ENCODE data around the gene TIMP2. TPM values are rescaled to one million over a fixed set of nuclear protein-coding genes. Genes with fewer than 3 reads are reported as not detected.
A peak's percentile ranks its signal among the peaks of the same experiment; 100 is the strongest.

The TIMP2 gene
- polyA plus RNA-seq, 2 of the 4 experiments (the other 2 are of a cell fraction): 68.1 to 166 TPM

GRCh38 chr17:78828470-78829185, 96.6 kb downstream of the TIMP2 start:
- ATAC-seq (peak; percentile 83 to 86), DNase-seq (ENCODE audit: low read depth in 1 of 2, low spot score in 1 of 2) (peak; percentile 67 to 80), FAIRE-seq (peak; percentile 51)
- ChIA-PET POLR2A (no interaction called here), CTCF (interaction anchor here (0.6 to 1.6 kb wide), 9 partner anchors 9 to 344 kb away, joined by 3 to 5 read pairs (median 4); no protein-coding TSS in a partner anchor)
- H3K27ac ChIP-seq: no peak overlapping the region
- no peaks in the 10 kb centered on the region for H3K9me3 ChIP-seq
- no peaks in the 10 kb centered on the region for H3K4me1 ChIP-seq
- H3K4me2 ChIP-seq: no peak overlapping the region
- H3K4me3 ChIP-seq: no peak overlapping the region
- no peak for TF ChIP-seq SMC3 (IDR thresholded peaks at IDR 0.05)
- TF ChIP-seq EP300 (IDR thresholded peaks at IDR 0.05): no peak
- no peak for TF ChIP-seq FOSL2 (IDR thresholded peaks at IDR 0.05)
- peak; percentile 79 for TF ChIP-seq FOSL2 (CRISPR knock-in tag; IDR thresholded peaks at IDR 0.05)
- no peak for TF ChIP-seq HMGXB4 (CRISPR knock-in tag; IDR thresholded peaks at IDR 0.05; ENCODE audit: borderline replicate concordance)
- no peak for TF ChIP-seq HOXB5 (CRISPR knock-in tag; IDR thresholded peaks at IDR 0.05)
- TF ChIP-seq CEBPB (IDR thresholded peaks at IDR 0.05): no peak
- TF ChIP-seq ZSCAN20 (CRISPR knock-in tag; IDR thresholded peaks at IDR 0.05): no peak
- TF ChIP-seq CTCF (IDR thresholded peaks at IDR 0.05): peak; percentile 26; the same call in 1 of the 3 replicates
- TF ChIP-seq RARB (CRISPR knock-in tag; IDR thresholded peaks at IDR 0.05): no peak
- TF ChIP-seq GATA3 (IDR thresholded peaks at IDR 0.05; ENCODE audit: borderline replicate concordance): no peak
- TF ChIP-seq POLR2A (IDR thresholded peaks at IDR 0.05; ENCODE audit: low read length): no peak
- no peak for TF ChIP-seq PHF8 (IDR thresholded peaks at IDR 0.05; ENCODE audit: borderline replicate concordance, low read depth)
- no peak for TF ChIP-seq ZNF302 (CRISPR knock-in tag; IDR thresholded peaks at IDR 0.05)
- TF ChIP-seq EHF (CRISPR knock-in tag; IDR thresholded peaks at IDR 0.05): no peak
- no peak for TF ChIP-seq EHMT2 (IDR thresholded peaks at IDR 0.05; ENCODE audit: low read depth)
- TF ChIP-seq HEYL (CRISPR knock-in tag; IDR thresholded peaks at IDR 0.05): no peak
- TF ChIP-seq PBX3 (IDR thresholded peaks at IDR 0.05): no peak
- TF ChIP-seq MAX (IDR thresholded peaks at IDR 0.05): no peak
- no peak for TF ChIP-seq ZC3H11A (IDR thresholded peaks at IDR 0.05)
- TF ChIP-seq RAD21 (conservative IDR thresholded peaks at IDR 0.05 in 1 of 2, IDR thresholded peaks at IDR 0.05 in 1 of 2): 0 out of 5 replicates have a peak, but pooled peaks of 1 of the 2 experiments have one; percentile 19
- TF ChIP-seq KDM5A (IDR thresholded peaks at IDR 0.05): no peak
- WGBS (ENCODE audit: missing lambda C conversion rate): 93% methylated on average over 14 of the region's 14 CpGs

- no peak for DNase-seq (ENCODE audit: low read depth in 1 of 2, low spot score in 1 of 2)
- Histone ChIP-seq H3K4me3 (no peak overlapping the region), H3K27ac (no peak overlapping the region), H3K4me2 (no peak overlapping the region), H3K9me3 (no peaks in the 10 kb centered on the region), H3K4me1 (no peaks in the 10 kb centered on the region)
- WGBS (ENCODE audit: missing lambda C conversion rate): 95% methylated on average over 21 of the region's 21 CpGs
- ChIA-PET CTCF (interaction anchor here (0.6 to 2.1 kb wide), 11 partner anchors 9 to 330 kb away, joined by 3 to 7 read pairs (median 3); no protein-coding TSS in a partner anchor), POLR2A (no interaction called here)
- FAIRE-seq: no peak
- TF ChIP-seq PHF8 (IDR thresholded peaks at IDR 0.05; ENCODE audit: borderline replicate concordance, low read depth) (no peak), ELK1 (IDR thresholded peaks at IDR 0.05; ENCODE audit: low read depth, low read length) (no peak), HOXB13 (CRISPR knock-in tag; IDR thresholded peaks at IDR 0.05; ENCODE audit: low read depth) (no peak), MAX (IDR thresholded peaks at IDR 0.05) (no peak), HEYL (CRISPR knock-in tag; IDR thresholded peaks at IDR 0.05) (no peak), FOSL2 (IDR thresholded peaks at IDR 0.05) (no peak), FOSL2 (CRISPR knock-in tag; IDR thresholded peaks at IDR 0.05) (no peak), CBX8 (IDR thresholded peaks at IDR 0.05) (no peak)
- ATAC-seq: no peak
Observed at GRCh38 chr17:78826836-78827509, 98.2 kb downstream of the TIMP2 start.
